Peyer's patch (tissue), 4 donors: ENCODE data around the gene PCDHGA11. TPM values are rescaled to one million over a fixed set of nuclear protein-coding genes. Genes with fewer than 3 reads are reported as not detected.
"Not testable (repeated sequence)": the region's sequence is repeated elsewhere in the genome, so short reads cannot be mapped to it uniquely, and the experiment has no call there.

ENCODE experiments used
- DNase-seq, 3 donors: peaks; one replicate each; pipeline ENCODE4 v3.0.0-alpha.2; 2017 to 2019
- H3K27ac ChIP-seq, 4 donors: fragments of 200-600 bp; sonication (generic); one replicate each; pipeline ENCODE4 v1.5.1; 2016 to 2019
- H3K27me3 ChIP-seq, 2 donors: fragments of 200-600 bp; sonication (generic); one replicate each; pipeline ENCODE4 v1.5.1; 2019
- H3K36me3 ChIP-seq, 3 donors: fragments of 200-600 bp; sonication (generic); one replicate each; pipeline ENCODE4 v1.5.1; 2016 to 2019
- H3K4me1 ChIP-seq, 4 donors: fragments of 200-600 bp; sonication (generic); one replicate each; pipeline ENCODE4 v1.5.1; 2016 to 2019
- H3K4me3 ChIP-seq, 4 donors: fragments of 200-600 bp; sonication (generic); 1 replicate in 3 of 4; 2 replicates in 1 of 4; pipeline ENCODE4 v1.5.1; 2016 to 2019; ENCODE audit warnings: mild to moderate bottlenecking in 1 of 4
- H3K9me3 ChIP-seq, 4 donors: fragments of 200-600 bp; sonication (generic); one replicate each; pipeline ENCODE4 v1.5.1; 2016 to 2019; ENCODE audit warnings: mild to moderate bottlenecking in 1 of 4
- CTCF ChIP-seq, 6 experiments: fragments of 450-650 bp in 4 of 6; fragments of 200-600 bp in 2 of 6; sonication (generic) in 1 of 6; IDR thresholded peaks; one replicate each; pipeline ENCODE4 v1.5.1; 2017 to 2019; ENCODE audit warnings: antibody characterized with exemption in 6 of 6, mild to moderate bottlenecking in 3 of 6, moderate library complexity in 1 of 6
- POLR2A ChIP-seq, 2 donors: fragments of 450-650 bp; IDR thresholded peaks; one replicate each; pipeline ENCODE4 v1.5.1; 2017; ENCODE audit warnings: antibody characterized with exemption in 2 of 2, mild to moderate bottlenecking in 2 of 2, moderate library complexity in 2 of 2
- total RNA-seq, 4 donors: library from RNA; depleted of rRNA; stranded (reverse); fragments of >200 nt; gene quantifications; one replicate each; pipeline ENCODE4 v1.1.0, GENCODE V29; 2016

PCDHGA11 gene
- total RNA-seq, 4 donors from 2014 or later, result 1.1 to 5.0 (median 2.4) TPM

DNA sequence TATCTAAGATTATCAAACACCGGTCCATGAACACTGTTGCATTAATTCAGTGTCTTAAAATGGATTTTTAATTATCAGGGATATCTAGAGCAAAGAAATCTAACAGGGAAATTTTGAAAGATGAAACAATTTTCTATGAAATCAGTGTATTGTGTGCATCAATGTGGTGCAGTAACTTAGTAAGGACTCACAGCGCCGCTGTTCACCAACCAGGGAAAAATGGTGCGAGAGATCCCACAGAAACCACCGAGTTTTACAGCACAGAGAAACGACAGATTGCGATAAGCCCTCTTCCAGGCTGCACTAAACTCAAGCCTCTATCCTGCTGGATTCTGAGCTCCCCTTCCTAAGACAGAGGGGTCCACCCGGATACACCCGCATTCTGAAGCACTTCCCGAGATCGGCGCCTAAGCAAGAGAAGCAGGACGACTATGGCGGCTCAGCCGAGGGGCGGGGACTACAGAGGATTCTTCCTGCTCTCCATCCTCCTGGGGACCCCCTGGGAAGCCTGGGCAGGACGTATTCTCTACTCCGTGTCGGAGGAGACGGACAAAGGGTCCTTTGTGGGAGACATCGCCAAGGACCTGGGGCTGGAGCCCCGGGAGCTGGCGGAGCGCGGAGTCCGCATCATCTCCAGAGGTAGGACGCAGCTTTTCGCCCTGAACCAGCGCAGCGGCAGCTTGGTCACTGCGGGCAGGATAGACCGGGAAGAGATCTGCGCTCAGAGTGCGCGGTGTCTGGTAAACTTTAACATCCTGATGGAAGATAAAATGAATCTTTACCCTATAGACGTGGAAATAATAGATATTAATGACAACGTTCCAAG is 38.2 kb upstream of the PCDHGA11 start, which contains the start of gene PCDHGA7:
TSS of gene PCDHGA7 (plus strand) at position 274 of the 826 bp plus-strand sequence. CDS start at position 432, 158 bp downstream.
- peak within 1 kb of the TSS in 2 of 4 donors; percentile 24 to 25 for H3K4me3 ChIP-seq
- H3K9me3 ChIP-seq, result peaks cover 0 to 54% (median 4%) of the 10 kb centered on the region in 4 donors
- no peak within 1 kb of the TSS for H3K27ac ChIP-seq
- no peaks in the 10 kb centered on the region for H3K27me3 ChIP-seq
- no peak for DNase-seq
- H3K4me1 ChIP-seq, result no peaks in the 10 kb centered on the region
- TF ChIP-seq POLR2A (IDR thresholded peaks at IDR 0.05) (no peak), CTCF (IDR thresholded peaks at IDR 0.05) (no peak)
- H3K36me3 ChIP-seq, result no peaks in the 10 kb centered on the region

GRCh38 chr5:141383345-141383744 is 37.5 kb upstream of the PCDHGA11 start:
- no peaks in the 10 kb centered on the region for H3K36me3 ChIP-seq
- no peak overlapping the region for H3K4me3 ChIP-seq
- no peaks in the 10 kb centered on the region for H3K27me3 ChIP-seq
- no peak for DNase-seq
- no peaks in the 10 kb centered on the region for H3K4me1 ChIP-seq
- H3K9me3 ChIP-seq, result peaks cover 0 to 50% (median 4%) of the 10 kb centered on the region in 4 donors
- TF ChIP-seq POLR2A (IDR thresholded peaks at IDR 0.05), result no peak
- TF ChIP-seq CTCF (IDR thresholded peaks at IDR 0.05), result no peak
- H3K27ac ChIP-seq, result no peak overlapping the region

GRCh38 chr5:141384471-141385267 is 36.2 kb upstream of the PCDHGA11 start:
- H3K4me1 ChIP-seq, result no peaks in the 10 kb centered on the region
- H3K9me3 ChIP-seq, result peaks cover 0 to 63% (median 7%) of the 10 kb centered on the region in 4 donors
- H3K36me3 ChIP-seq, result no peaks in the 10 kb centered on the region
- no peak overlapping the region for H3K27ac ChIP-seq
- DNase-seq, result no peak
- TF ChIP-seq POLR2A (IDR thresholded peaks at IDR 0.05) (no peak), CTCF (IDR thresholded peaks at IDR 0.05) (no peak)
- no peak overlapping the region for H3K4me3 ChIP-seq
- H3K27me3 ChIP-seq, result no peaks in the 10 kb centered on the region

- peaks cover 0 to 60% (median 10%) of the 10 kb centered on the region in 4 donors for H3K9me3 ChIP-seq
- H3K4me1 ChIP-seq, H3K4me3 ChIP-seq, DNase-seq, H3K36me3 ChIP-seq, H3K27ac ChIP-seq, H3K27me3 ChIP-seq: not testable (repeated sequence)
- TF ChIP-seq CTCF (IDR thresholded peaks at IDR 0.05), result peak in 3 of 6 experiments; percentile 4 to 17 (median 14)
Measured at GRCh38 chr5:141387557-141388311, 33.1 kb upstream of the PCDHGA11 start, which contains the start of gene PCDHGB4. PCDHGB4 (plus strand) TSS chr5:141387698; CDS start chr5:141387885, 187 bp downstream.

DNA sequence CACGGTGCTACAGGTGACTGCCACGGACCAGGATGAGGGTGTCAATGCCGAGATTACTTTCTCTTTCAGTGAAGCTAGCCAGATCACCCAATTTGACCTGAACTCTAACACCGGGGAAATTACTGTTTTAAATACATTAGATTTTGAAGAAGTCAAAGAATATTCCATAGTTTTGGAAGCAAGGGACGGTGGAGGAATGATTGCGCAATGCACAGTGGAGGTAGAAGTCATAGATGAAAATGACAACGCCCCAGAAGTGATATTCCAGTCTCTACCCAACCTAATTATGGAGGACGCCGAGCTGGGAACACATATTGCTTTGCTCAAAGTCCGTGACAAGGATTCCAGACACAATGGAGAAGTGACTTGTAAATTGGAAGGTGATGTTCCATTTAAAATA is 32.2 kb upstream of the PCDHGA11 start:
- Histone ChIP-seq H3K36me3 (no peaks in the 10 kb centered on the region), H3K4me3 (no peak overlapping the region), H3K4me1 (no peaks in the 10 kb centered on the region), H3K27ac (no peak overlapping the region), H3K9me3 (peaks cover 0 to 60% (median 13%) of the 10 kb centered on the region in 4 donors), H3K27me3 (no peaks in the 10 kb centered on the region)
- DNase-seq, result no peak
- no peak for TF ChIP-seq POLR2A (IDR thresholded peaks at IDR 0.05)
- TF ChIP-seq CTCF (IDR thresholded peaks at IDR 0.05), result no peak
